ENCODE results near the gene SPTBN1. TPM values are rescaled to one million over a fixed set of nuclear protein-coding genes. Genes with fewer than 3 reads are reported as not detected.

Gene SPTBN1
- total and polyA plus RNA-seq, 2 of the 4 experiments (the other 2 are of a cell fraction): 49.1 to 241 TPM

GRCh38 chr2:54432251-54433015 is 23.7 kb upstream of the SPTBN1 start:
- TF ChIP-seq RCOR1 (IDR thresholded peaks at IDR 0.05; ENCODE audit: insufficient replicate concordance, low read length) (no peak), MAZ (IDR thresholded peaks at IDR 0.05; ENCODE audit: borderline replicate concordance, low read depth, low read length) (no peak)
- CTCF ChIA-PET: no interaction called here

More at GRCh38 chr2:54432251-54433015, 23.7 kb upstream of the SPTBN1 start:
- Histone ChIP-seq H3K27ac (ENCODE audit: insufficient read depth, low read length) (no peak overlapping the region), H3K4ac (ENCODE audit: low read depth, low read length) (no peak overlapping the region), H4K91ac (ENCODE audit: insufficient read depth, low read depth, low read length) (no peak overlapping the region), H3K9ac (ENCODE audit: low read depth, low read length) (no peak overlapping the region), H2BK5ac (ENCODE audit: low read depth, low read length, poor library complexity, severe bottlenecking) (no peak overlapping the region), H4K20me1 (ENCODE audit: insufficient read depth, low read length) (no peaks in the 10 kb centered on the region), H2AFZ (replicated peaks; ENCODE audit: low read length, poor library complexity) (no peak overlapping the region), H3K4me2 (ENCODE audit: low read depth, low read length) (no peak overlapping the region), H4K8ac (ENCODE audit: low read depth in 2 of 2, low read length in 2 of 2) (no peak overlapping the region), H3K56ac (ENCODE audit: extremely low read depth, insufficient read depth, low read length) (no peak overlapping the region), H3K36me3 (ENCODE audit: control insufficient read depth, insufficient read depth, low read length) (no peaks in the 10 kb centered on the region), H3K18ac (ENCODE audit: low read depth, low read length) (no peak overlapping the region), H2AK9ac (replicated peaks; ENCODE audit: low read depth, low read length, poor library complexity) (no peak overlapping the region), H3K27me3 (ENCODE audit: control insufficient read depth, insufficient read depth, low read length) (no peaks in the 10 kb centered on the region), H2BK20ac (ENCODE audit: low read depth, low read length) (no peak overlapping the region), H3K9me3 (ENCODE audit: control insufficient read depth, insufficient read depth, low read length) (no peaks in the 10 kb centered on the region), H3K79me1 (ENCODE audit: low read depth in 1 of 2, low read length in 2 of 2) (no peaks in the 10 kb centered on the region), H2BK120ac (ENCODE audit: low read depth, low read length) (no peak overlapping the region), H3K9me1 (ENCODE audit: insufficient read depth, low read length) (no peaks in the 10 kb centered on the region), H3K23ac (ENCODE audit: low read depth, low read length) (no peak overlapping the region), H3K14ac (replicated peaks; ENCODE audit: low read depth, low read length) (no peak overlapping the region), H2BK15ac (ENCODE audit: low read depth, low read length) (no peak overlapping the region), H3K4me1 (ENCODE audit: control insufficient read depth, insufficient read depth, low read length) (no peaks in the 10 kb centered on the region), H2AK5ac (ENCODE audit: low read depth, low read length) (no peak overlapping the region), H4K5ac (ENCODE audit: low read depth, low read length) (no peak overlapping the region), H3K4me3 (ENCODE audit: insufficient read depth, low read depth, low read length) (no peak overlapping the region)
- ATAC-seq (ENCODE audit: low read depth) (no peak), DNase-seq (no peak)
- no TSS peak for BruUV-seq (replicated peaks)
- no CpG with 5 or more reads among the region's 4 CpGs for WGBS, 2 experiments (ENCODE audit: extremely low coverage in 2 of 2, insufficient read length in 1 of 2)
- POLR2A ChIA-PET (ENCODE audit: unreplicated experiment): no interaction called here
- intact Hi-C loops (cut with micrococcal nuclease): no loop called here
- in situ Hi-C loops (cut with MboI; ENCODE audit: low sequenced_read_pairs): no loop called here
- dilution Hi-C loops (cut with HindIII; ENCODE audit: low sequenced_read_pairs, unreplicated experiment): no loop called here

All from IMR-90 (cell line).